Liver (tissue), 9 donors: ENCODE measurements around the gene DBP. TPM values are rescaled to one million over a fixed set of nuclear protein-coding genes. Genes with fewer than 3 reads are reported as not detected.

Experiments used
- DNase-seq: peaks from one replicate; pipeline ENCODE4 v3.0.0-alpha.2; 2017; ENCODE audit warnings: low spot score
- H3K27ac ChIP-seq, 2 donors: one replicate each; pipeline ENCODE4 v1.7.0; 2013; ENCODE audit warnings: inconsistent platforms in 2 of 2, low read length in 2 of 2, control low read depth in 1 of 2, low read depth in 1 of 2, mild to moderate bottlenecking in 1 of 2
- H3K27me3 ChIP-seq, 4 donors: one replicate each; pipeline versions ENCODE4 v1.6.1 to v1.7.0; 2013; ENCODE audit warnings: low read length in 3 of 4, inconsistent platforms in 1 of 4, mild to moderate bottlenecking in 1 of 4, moderate library complexity in 1 of 4; ENCODE audit not compliant: control insufficient read depth in 4 of 4, insufficient read depth in 4 of 4
- H3K36me3 ChIP-seq, 4 donors: one replicate each; pipeline versions ENCODE4 v1.6.1 to v1.7.0; 2013; ENCODE audit warnings: low read length in 3 of 4, mild to moderate bottlenecking in 3 of 4, low read depth in 1 of 4, moderate library complexity in 1 of 4; ENCODE audit not compliant: control insufficient read depth in 4 of 4, insufficient read depth in 3 of 4
- H3K4me1 ChIP-seq, 4 donors: one replicate each; pipeline versions ENCODE4 v1.6.1 to v1.7.0; 2013; ENCODE audit warnings: low read length in 3 of 4, mild to moderate bottlenecking in 3 of 4, moderate library complexity in 1 of 4; ENCODE audit not compliant: control insufficient read depth in 4 of 4, insufficient read depth in 4 of 4
- H3K4me3 ChIP-seq, 3 donors: one replicate each; pipeline versions ENCODE4 v1.6.1 to v1.7.0; 2013; ENCODE audit warnings: low read length in 3 of 3, control low read depth in 1 of 3, low read depth in 1 of 3, mild to moderate bottlenecking in 1 of 3
- H3K9ac ChIP-seq, 2 donors: one replicate each; pipeline ENCODE4 v1.7.0; 2013; ENCODE audit warnings: low read length in 2 of 2, mild to moderate bottlenecking in 2 of 2, moderate library complexity in 2 of 2, control low read depth in 1 of 2, low read depth in 1 of 2
- H3K9me3 ChIP-seq, 4 donors: one replicate each; pipeline versions ENCODE4 v1.6.1 to v1.7.0; 2013; ENCODE audit warnings: low read length in 3 of 4; ENCODE audit not compliant: control insufficient read depth in 4 of 4
- ATF3 ChIP-seq: IDR thresholded peaks from 2 replicates; pipeline ENCODE4 v1.6.1; 2016; ENCODE audit warnings: antibody characterized with exemption
- CTCF ChIP-seq: fragments of 150-350 bp; IDR thresholded peaks from 2 replicates; pipeline ENCODE4 v1.5.1; 2017; ENCODE audit warnings: improper control_type of control experiment, low read depth, low read length; ENCODE audit not compliant: missing input control
- EGR1 ChIP-seq, 2 donors: IDR thresholded peaks; 2 replicates each; pipeline ENCODE4 v1.6.1; 2016 to 2018; ENCODE audit warnings: antibody characterized with exemption in 2 of 2, low read depth in 2 of 2
- FOXA1 ChIP-seq: IDR thresholded peaks from 2 replicates; pipeline ENCODE4 v1.6.1; 2016; ENCODE audit warnings: antibody characterized with exemption
- FOXA2 ChIP-seq: IDR thresholded peaks from 2 replicates; pipeline ENCODE4 v1.6.1; 2016; ENCODE audit warnings: antibody characterized with exemption
- GABPA ChIP-seq, 2 donors: IDR thresholded peaks in 1 of 2; conservative IDR thresholded peaks in 1 of 2; 2 replicates each; pipeline ENCODE4 v1.6.1; 2016; ENCODE audit warnings: antibody characterized with exemption in 2 of 2, mild to moderate bottlenecking in 1 of 2, moderate library complexity in 1 of 2
- HNF4A ChIP-seq, 2 donors: conservative IDR thresholded peaks; 2 replicates each; pipeline ENCODE4 v1.6.1; 2016; ENCODE audit warnings: antibody characterized with exemption in 2 of 2, mild to moderate bottlenecking in 2 of 2
- HNF4G ChIP-seq: IDR thresholded peaks from 2 replicates; pipeline ENCODE4 v1.6.1; 2016; ENCODE audit warnings: antibody characterized with exemption
- JUND ChIP-seq, 2 donors: IDR thresholded peaks; 2 replicates each; pipeline ENCODE4 v1.6.1; 2016; ENCODE audit warnings: antibody characterized with exemption in 2 of 2
- MAX ChIP-seq: IDR thresholded peaks from 2 replicates; pipeline ENCODE4 v1.6.1; 2016; ENCODE audit warnings: antibody characterized with exemption
- NR2F2 ChIP-seq: IDR thresholded peaks from 2 replicates; pipeline ENCODE4 v1.6.1; 2016; ENCODE audit warnings: antibody characterized with exemption
- RAD21 ChIP-seq, 2 donors: IDR thresholded peaks; 2 replicates each; pipeline ENCODE4 v1.6.1; 2016; ENCODE audit warnings: antibody characterized with exemption in 2 of 2, mild to moderate bottlenecking in 2 of 2
- REST ChIP-seq: IDR thresholded peaks from 2 replicates; pipeline ENCODE4 v1.6.1; 2016; ENCODE audit warnings: antibody characterized with exemption, mild to moderate bottlenecking
- RXRA ChIP-seq, 2 donors: IDR thresholded peaks; 2 replicates each; pipeline ENCODE4 v1.6.1; 2017 to 2018; ENCODE audit warnings: antibody characterized with exemption in 2 of 2, mild to moderate bottlenecking in 1 of 2
- SP1 ChIP-seq: IDR thresholded peaks from 2 replicates; pipeline ENCODE4 v1.6.1; 2018; ENCODE audit warnings: antibody characterized with exemption, mild to moderate bottlenecking
- TAF1 ChIP-seq: conservative IDR thresholded peaks from 2 replicates; pipeline ENCODE4 v1.6.1; 2016; ENCODE audit warnings: antibody characterized with exemption, mild to moderate bottlenecking
- YY1 ChIP-seq: IDR thresholded peaks from 2 replicates; pipeline ENCODE4 v1.6.1; 2016; ENCODE audit warnings: antibody characterized with exemption, mild to moderate bottlenecking
- ZBTB33 ChIP-seq: IDR thresholded peaks from 2 replicates; pipeline ENCODE4 v1.6.1; 2016; ENCODE audit warnings: antibody characterized with exemption
- WGBS: extraction: QIAGEN DNeasy Blood & Tissue Kit; methylation state at CpG from one replicate; pipeline ENCODE4 v1.1.7; 2013; 5-methylcytosine and 5-hydroxymethylcytosine counted together
- polyA plus RNA-seq, 2 donors: library from polyadenylated mRNA; stranded (reverse) in 1 of 2; unstranded in 1 of 2; fragments of 200-250 nt in 1 of 2; fragments of >200 nt in 1 of 2; fragmentation: Nextera tagmentation in 1 of 2; extraction: Ambion mirVana in 1 of 2; gene quantifications; one replicate each; pipeline versions ENCODE4 v1.2.1 to v1.2.3, GENCODE V29; 2013 to 2015
- total RNA-seq, 2 donors: library from RNA; depleted of rRNA; stranded (reverse); fragments of >200 nt; gene quantifications; one replicate each; pipeline ENCODE4 v1.2.3, GENCODE V29; 2014
- donor health status: healthy.
- donor health status: healthy.
- donor health status: healthy.
- donor health status: healthy.
- donor health status: healthy.

Gene DBP
- total and polyA plus RNA-seq, 4 donors = 1.2 to 4.5 (median 1.8) TPM

- DNase-seq = peak; percentile 41
- under 1% methylated on average over 35 of the region's 35 CpGs for WGBS
- TF ChIP-seq ATF3 (no peak), HNF4A (conservative IDR thresholded peaks at IDR 0.05) (no peak), FOXA2 (no peak)
- Histone ChIP-seq H3K27ac (peak overlapping the region; percentile 98 to 99), H3K36me3 (peaks cover 0 to 3% (median 1%) of the 10 kb centered on the region in 4 donors), H3K27me3 (no peaks in the 10 kb centered on the region), H3K9me3 (no peaks in the 10 kb centered on the region), H3K4me1 (peaks cover 12 to 55% (median 38%) of the 10 kb centered on the region in 4 donors), H3K4me3 (peak overlapping the region; percentile 59 to 86 (median 75)), H3K9ac (peak overlapping the region; percentile 60 to 81)
Measured at GRCh38 chr19:48635966-48636858, 967 bp downstream of the DBP start.

GRCh38 chr19:48635263-48635965 is 1.8 kb downstream of the DBP start:
- no peak for TF ChIP-seq CTCF
- TF ChIP-seq REST = no peak
- TF ChIP-seq HNF4A (conservative IDR thresholded peaks at IDR 0.05) = no peak
- TF ChIP-seq RAD21 (IDR thresholded peaks at IDR 0.05) = no peak
- TF ChIP-seq HNF4G = no peak
- TF ChIP-seq FOXA1 = no peak
- no peak for TF ChIP-seq FOXA2
- no peak for TF ChIP-seq JUND (IDR thresholded peaks at IDR 0.05)
- no peak for TF ChIP-seq YY1
- TF ChIP-seq MAX = no peak
- TF ChIP-seq SP1 = no peak
- TF ChIP-seq ATF3 = no peak
- TF ChIP-seq ZBTB33 = no peak
- no peak for TF ChIP-seq EGR1 (IDR thresholded peaks at IDR 0.05; ENCODE audit: low read depth in 2 of 2)
- TF ChIP-seq GABPA (IDR thresholded peaks at IDR 0.05 in 1 of 2, conservative IDR thresholded peaks at IDR 0.05 in 1 of 2) = no peak
- TF ChIP-seq NR2F2 = no peak
- no peak for TF ChIP-seq TAF1
- TF ChIP-seq RXRA (IDR thresholded peaks at IDR 0.05) = no peak
- Histone ChIP-seq H3K4me1 (peaks cover 14 to 62% (median 38%) of the 10 kb centered on the region in 4 donors), H3K4me3 (peak overlapping the region; percentile 59 to 86 (median 75)), H3K27me3 (no peaks in the 10 kb centered on the region), H3K9ac (peak overlapping the region; percentile 54 to 81), H3K9me3 (no peaks in the 10 kb centered on the region), H3K27ac (peak overlapping the region; percentile 98 to 99), H3K36me3 (peaks cover 0 to 7% (median 1%) of the 10 kb centered on the region in 4 donors)
- WGBS = under 1% methylated on average over 67 of the region's 67 CpGs
- peak; percentile 82 for DNase-seq
